ENCODE measurements around the gene PITX1. TPM values are rescaled to one million over a fixed set of nuclear protein-coding genes. Genes with fewer than 3 reads are reported as not detected.

PITX1 gene
- total and polyA plus RNA-seq, 2 donors (not counting 3 experiments of a cell fraction or from before 2014, with no cell fraction given) = 0.48 to 6.0 TPM

DNA sequence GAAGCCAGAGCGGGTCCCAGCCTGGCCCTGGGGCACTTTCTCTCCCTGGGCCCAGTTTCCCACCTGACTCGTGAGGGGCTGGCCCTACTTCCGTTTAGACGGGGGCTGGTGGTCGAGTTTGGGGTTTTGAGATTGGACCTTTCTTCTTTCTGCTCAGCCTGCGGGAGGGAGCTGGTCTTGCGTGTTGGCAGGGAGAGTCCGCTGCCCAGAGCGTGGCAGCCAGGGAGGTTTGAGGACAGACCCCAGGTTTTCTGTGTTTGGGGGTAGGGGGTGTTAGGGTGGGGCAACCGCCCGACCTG, 6.0 kb upstream of the PITX1 start:
- DNase-seq (ENCODE audit: low read depth, low spot score) = no peak
- intact Hi-C loops (cut with micrococcal nuclease) (loop anchor here (5.0 kb wide), 1 partner anchor 152 kb away; no protein-coding TSS in a partner anchor), dilution Hi-C loops (cut with MboI; ENCODE audit: extremely low pct_ligation_motif_present, low sequenced_read_pairs) (no loop called here)
- Histone ChIP-seq H4K20me1 (replicated peaks; ENCODE audit: control insufficient read depth, extremely low read depth, insufficient read depth, low read length) (no peaks in the 10 kb centered on the region), H3K79me2 (ENCODE audit: control insufficient read depth, insufficient read depth, low read length) (no peaks in the 10 kb centered on the region), H3K36me3 (ENCODE audit: control insufficient read depth in 2 of 2, extremely low read depth in 1 of 2, insufficient read depth in 2 of 2, low read length in 2 of 2) (no peaks in the 10 kb centered on the region), H3K27ac (ENCODE audit: insufficient read depth, low read depth, low read length) (no peak overlapping the region), H3K4me3 (replicated peaks in 1 of 3; ENCODE audit: insufficient read depth in 1 of 3, low read depth in 1 of 3, low read length in 3 of 3) (no peak overlapping the region), H3K9me3 (replicated peaks; ENCODE audit: control insufficient read depth, insufficient read depth, low read length) (no peaks in the 10 kb centered on the region), H3K9ac (replicated peaks; ENCODE audit: extremely low read depth, insufficient read depth, low read length) (no peak overlapping the region), H2AFZ (ENCODE audit: low read depth, low read length) (no peak overlapping the region), H3K4me2 (ENCODE audit: insufficient read depth, low read length) (no peak overlapping the region), H3K27me3 (ENCODE audit: control insufficient read depth in 2 of 2, insufficient read depth in 2 of 2, low read length in 2 of 2) (peaks cover 84 to 93% of the 10 kb centered on the region in 2 experiments), H3K4me1 (ENCODE audit: control insufficient read depth, extremely low read depth, insufficient read depth, low read length) (no peaks in the 10 kb centered on the region), H3K9me1 (replicated peaks; ENCODE audit: control insufficient read depth, extremely low read depth, insufficient read depth, low read length) (no peaks in the 10 kb centered on the region)
- CTCF ChIA-PET = interaction anchor here (1.2 kb wide), 1 partner anchor 13 kb away, joined by 4 read pairs; no protein-coding TSS in a partner anchor
- TF ChIP-seq, protein P1, sequence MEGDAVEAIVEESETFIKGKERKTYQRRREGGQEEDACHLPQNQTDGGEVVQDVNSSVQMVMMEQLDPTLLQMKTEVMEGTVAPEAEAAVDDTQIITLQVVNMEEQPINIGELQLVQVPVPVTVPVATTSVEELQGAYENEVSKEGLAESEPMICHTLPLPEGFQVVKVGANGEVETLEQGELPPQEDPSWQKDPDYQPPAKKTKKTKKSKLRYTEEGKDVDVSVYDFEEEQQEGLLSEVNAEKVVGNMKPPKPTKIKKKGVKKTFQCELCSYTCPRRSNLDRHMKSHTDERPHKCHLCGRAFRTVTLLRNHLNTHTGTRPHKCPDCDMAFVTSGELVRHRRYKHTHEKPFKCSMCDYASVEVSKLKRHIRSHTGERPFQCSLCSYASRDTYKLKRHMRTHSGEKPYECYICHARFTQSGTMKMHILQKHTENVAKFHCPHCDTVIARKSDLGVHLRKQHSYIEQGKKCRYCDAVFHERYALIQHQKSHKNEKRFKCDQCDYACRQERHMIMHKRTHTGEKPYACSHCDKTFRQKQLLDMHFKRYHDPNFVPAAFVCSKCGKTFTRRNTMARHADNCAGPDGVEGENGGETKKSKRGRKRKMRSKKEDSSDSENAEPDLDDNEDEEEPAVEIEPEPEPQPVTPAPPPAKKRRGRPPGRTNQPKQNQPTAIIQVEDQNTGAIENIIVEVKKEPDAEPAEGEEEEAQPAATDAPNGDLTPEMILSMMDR (IDR thresholded peaks at IDR 0.05; ENCODE audit: extremely low read depth in 1 of 2, insufficient read depth in 1 of 2, low read depth in 1 of 2, low read length in 2 of 2) = no peak
- no peak for TF ChIP-seq JUN (IDR thresholded peaks at IDR 0.05; ENCODE audit: borderline replicate concordance, insufficient read depth, insufficient read length, low read depth)
- TF ChIP-seq POLR2A (IDR thresholded peaks at IDR 0.05; ENCODE audit: low read depth, low read length) = no peak
- TF ChIP-seq, protein P2, sequence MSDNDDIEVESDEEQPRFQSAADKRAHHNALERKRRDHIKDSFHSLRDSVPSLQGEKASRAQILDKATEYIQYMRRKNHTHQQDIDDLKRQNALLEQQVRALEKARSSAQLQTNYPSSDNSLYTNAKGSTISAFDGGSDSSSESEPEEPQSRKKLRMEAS (IDR thresholded peaks at IDR 0.05; ENCODE audit: insufficient read depth, insufficient read length) = no peak
- TF ChIP-seq POLR2AphosphoS5 (IDR thresholded peaks at IDR 0.05; ENCODE audit: insufficient read depth, low read depth, low read length) = no peak
- no peak for TF ChIP-seq FOS (IDR thresholded peaks at IDR 0.05; ENCODE audit: borderline replicate concordance, insufficient read depth, low read length)
- no peak for TF ChIP-seq MYC (IDR thresholded peaks at IDR 0.05; ENCODE audit: low read depth, low read length)
- no peak for TF ChIP-seq GATA2 (IDR thresholded peaks at IDR 0.05; ENCODE audit: insufficient read depth, insufficient read length, low read depth, low read length)
- TF ChIP-seq EZH2 (IDR thresholded peaks at IDR 0.05; ENCODE audit: borderline replicate concordance, low read depth, low read length, severe bottlenecking) = no peak
- no TSS peak for BruUV-seq (replicated peaks)
- POLR2A ChIA-PET = no interaction called here
- FAIRE-seq = no peak
